Measurements from ENCODE around the gene NPIPB2. TPM values are rescaled to one million over a fixed set of nuclear protein-coding genes. Genes with fewer than 3 reads are reported as not detected.

Gene NPIPB2
- total and polyA plus RNA-seq, 12 donors = 1.2 to 8.9 (median 2.4) TPM

- Histone ChIP-seq H3K27me3 (no peaks in the 10 kb centered on the region), H3K36me3 (peaks cover 0 to 29% (median 0%) of the 10 kb centered on the region in 9 donors), H3K9me3 (no peaks in the 10 kb centered on the region), H3K27ac (no peak overlapping the region), H3K4me3 (no peak overlapping the region), H3K4me1 (peaks cover 0 to 39% (median 26%) of the 10 kb centered on the region in 9 donors)
- no peak for ATAC-seq
- intact Hi-C loops (cut with DNase I) = no loop called here
- no peak for DNase-seq
- no peak for TF ChIP-seq CTCF (IDR thresholded peaks at IDR 0.05)
- 90 to 94% methylated on average over 6 of the region's 6 CpGs for WGBS, 2 donors
Observed at GRCh38 chr16:11903906-11904305, 37.9 kb downstream of the NPIPB2 start.

- no peak overlapping the region for H3K27ac ChIP-seq
- H3K27me3 ChIP-seq = no peaks in the 10 kb centered on the region
- H3K36me3 ChIP-seq = peaks cover 0 to 39% (median 0%) of the 10 kb centered on the region in 9 donors
- H3K4me3 ChIP-seq = no peak overlapping the region
- no peak for DNase-seq
- no peaks in the 10 kb centered on the region for H3K9me3 ChIP-seq
- intact Hi-C loops (cut with DNase I) = no loop called here
- 66 to 71% methylated on average over 3 of the region's 3 CpGs for WGBS, 2 donors
- peaks cover 0 to 42% (median 17%) of the 10 kb centered on the region in 9 donors for H3K4me1 ChIP-seq
- ATAC-seq = peak in 2 of 8 donors; percentile 16 to 25
- TF ChIP-seq CTCF (IDR thresholded peaks at IDR 0.05) = no peak
Observed at GRCh38 chr16:11901091-11901490, 40.8 kb downstream of the NPIPB2 start.

- 88 to 90% methylated on average over 5 of the region's 5 CpGs for whole genome bisulfite sequencing, 2 donors
- TF ChIP-seq CTCF (IDR thresholded peaks at IDR 0.05) = no peak
- no peak for DNase-seq
- Histone ChIP-seq H3K9me3 (no peaks in the 10 kb centered on the region), H3K4me1 (peaks cover 0 to 35% (median 13%) of the 10 kb centered on the region in 9 donors), H3K27me3 (no peaks in the 10 kb centered on the region), H3K4me3 (no peak overlapping the region), H3K27ac (peak overlapping the region in 1 of 10 donors; percentile 10), H3K36me3 (peaks cover 0 to 65% (median 4%) of the 10 kb centered on the region in 9 donors)
- intact Hi-C loops (cut with DNase I) = no loop called here
- ATAC-seq = no peak
Observed at GRCh38 chr16:11896486-11897176, 45.2 kb downstream of the NPIPB2 start.

GRCh38 chr16:11893571-11893970, 48.3 kb downstream of the NPIPB2 start:
- ATAC-seq = no peak
- Histone ChIP-seq H3K4me1 (peaks cover 0 to 15% (median 0%) of the 10 kb centered on the region in 9 donors), H3K9me3 (no peaks in the 10 kb centered on the region), H3K36me3 (peaks cover 0 to 90% (median 15%) of the 10 kb centered on the region in 9 donors), H3K27me3 (no peaks in the 10 kb centered on the region), H3K4me3 (no peak overlapping the region), H3K27ac (no peak overlapping the region)
- no peak for DNase-seq
- WGBS, 2 donors = 97 to 98% methylated on average over 2 of the region's 2 CpGs
- TF ChIP-seq CTCF (IDR thresholded peaks at IDR 0.05) = no peak
- intact Hi-C loops (cut with DNase I) = no loop called here

Measured in heart right ventricle (tissue), 16 donors.